Astrocyte of the spinal cord (primary cell): ENCODE results near the gene CNTRL.

Source experiments
- DNase-seq: peaks from one replicate; pipeline ENCODE4 v3.0.0; 2011; ENCODE audit warnings: low read depth, low spot score
- H3K4me3 ChIP-seq: 2 replicates; pipeline ENCODE4 v1.5.1; 2011; ENCODE audit warnings: low read depth, mild to moderate bottlenecking, low read length, moderate library complexity
- CTCF ChIP-seq: IDR thresholded peaks from 2 replicates; pipeline ENCODE4 v1.5.1; 2012; ENCODE audit warnings: low read depth, mild to moderate bottlenecking, low read length, inconsistent platforms
- in situ Hi-C: cut with HindIII; loops from 2 replicates; pipeline ENCODE4 v1.10.0; 2017; ENCODE audit warnings: low sequenced_read_pairs

The CNTRL gene

GRCh38 chr9:121115466-121115865, 40.7 kb downstream of the CNTRL start:
- no peak overlapping the region for H3K4me3 ChIP-seq
- DNase-seq: no peak
- in situ Hi-C loops: no loop called here
- TF ChIP-seq CTCF: no peak

GRCh38 chr9:121118266-121118665, 43.5 kb downstream of the CNTRL start:
- in situ Hi-C loops: no loop called here
- no peak for TF ChIP-seq CTCF

GRCh38 chr9:121120386-121120785, 45.6 kb downstream of the CNTRL start:
- H3K4me3 ChIP-seq: no peak overlapping the region
- DNase-seq: no peak
- TF ChIP-seq CTCF: no peak
- in situ Hi-C loops: no loop called here

More at GRCh38 chr9:121118266-121118665, 43.5 kb downstream of the CNTRL start:
- no peak overlapping the region for H3K4me3 ChIP-seq
- no peak for DNase-seq

- DNase-seq: peak; percentile 97
- in situ Hi-C loops: no loop called here
- peak overlapping the region; percentile 45 for H3K4me3 ChIP-seq
- TF ChIP-seq CTCF: peak; percentile 20
Observed at GRCh38 chr9:121121582-121122087, 46.9 kb downstream of the CNTRL start.

- peak; percentile 24 for DNase-seq
- TF ChIP-seq CTCF: no peak
- in situ Hi-C loops: no loop called here
- peak overlapping the region; percentile 45 for H3K4me3 ChIP-seq
Observed at GRCh38 chr9:121122246-121123032, 47.7 kb downstream of the CNTRL start.

GRCh38 chr9:121123816-121124535, 49.2 kb downstream of the CNTRL start:
- H3K4me3 ChIP-seq: no peak overlapping the region
- in situ Hi-C loops: no loop called here
- DNase-seq: no peak
- no peak for TF ChIP-seq CTCF
